Activated T-cell treated with anti-CD3 and anti-CD28 coated beads for 24 hours (primary cell): ENCODE results near the gene NDUFB4.
"Not testable (repeated sequence)": the region's sequence is repeated elsewhere in the genome, so short reads cannot be mapped to it uniquely, and the experiment has no call there.

ENCODE experiments used
- DNase-seq: peaks from one replicate; pipeline ENCODE4 v3.0.0-alpha.2; 2020; ENCODE audit warnings: low read depth

Gene NDUFB4

DNA sequence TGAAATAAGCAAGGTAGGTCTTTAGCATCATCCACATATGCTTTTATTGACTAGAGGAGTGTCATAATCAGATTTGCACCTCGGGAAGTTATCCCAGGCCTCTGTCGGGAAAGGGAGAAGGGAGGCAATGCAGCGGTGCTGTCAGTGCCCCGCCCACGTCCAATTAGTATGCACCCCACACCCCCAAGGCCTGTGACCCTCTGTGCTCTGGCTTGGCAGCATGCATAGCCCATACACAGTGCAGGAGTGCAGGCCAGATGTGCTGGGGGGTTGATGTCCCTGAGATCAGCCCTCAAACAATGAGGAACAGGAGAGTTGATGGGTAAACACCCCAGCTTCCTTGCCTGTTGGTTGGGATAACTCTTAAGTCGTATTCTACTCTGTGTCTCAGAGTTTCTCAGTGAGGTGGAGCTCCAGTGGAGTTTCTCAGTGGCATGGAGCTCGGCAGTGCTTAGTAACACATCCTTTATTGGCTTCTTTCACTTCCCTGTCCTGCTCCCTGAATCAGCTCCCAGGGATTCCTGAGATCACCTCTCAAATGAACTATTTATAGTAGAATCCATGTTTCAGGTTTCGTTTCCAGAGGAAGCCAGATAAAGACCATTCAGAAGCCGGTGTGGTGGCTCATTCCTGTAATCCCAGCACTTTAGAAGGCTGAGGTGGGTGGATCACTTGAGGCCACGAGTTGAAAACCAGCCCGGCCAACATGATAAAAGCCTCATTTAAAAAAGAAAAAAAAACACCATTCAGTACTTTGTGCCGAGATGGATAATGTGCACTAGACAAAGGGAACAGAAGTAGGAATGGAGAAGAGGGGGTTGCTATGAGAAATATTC is 26.7 kb upstream of the NDUFB4 start:
- DNase-seq, result no peak

DNA sequence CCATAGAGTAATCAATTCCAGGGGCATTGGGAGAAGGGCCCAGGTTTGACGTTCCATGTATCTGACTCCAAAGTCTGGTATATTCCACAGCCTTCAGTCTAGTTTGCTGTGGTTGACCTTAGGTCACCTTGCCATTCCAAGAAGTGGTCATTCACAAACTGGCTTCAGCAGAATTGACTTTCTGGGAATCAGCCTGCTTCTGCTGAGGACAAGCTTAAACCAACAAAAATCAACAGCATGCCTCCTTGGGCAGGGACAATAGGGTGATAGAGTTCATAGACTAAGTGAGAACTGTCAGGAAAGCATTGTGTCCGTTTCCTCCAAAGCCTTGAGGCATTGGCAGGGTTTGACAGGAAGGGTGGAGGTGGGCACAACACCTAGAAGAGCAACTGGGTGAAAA is 24.1 kb upstream of the NDUFB4 start:
- no peak for DNase-seq

DNA sequence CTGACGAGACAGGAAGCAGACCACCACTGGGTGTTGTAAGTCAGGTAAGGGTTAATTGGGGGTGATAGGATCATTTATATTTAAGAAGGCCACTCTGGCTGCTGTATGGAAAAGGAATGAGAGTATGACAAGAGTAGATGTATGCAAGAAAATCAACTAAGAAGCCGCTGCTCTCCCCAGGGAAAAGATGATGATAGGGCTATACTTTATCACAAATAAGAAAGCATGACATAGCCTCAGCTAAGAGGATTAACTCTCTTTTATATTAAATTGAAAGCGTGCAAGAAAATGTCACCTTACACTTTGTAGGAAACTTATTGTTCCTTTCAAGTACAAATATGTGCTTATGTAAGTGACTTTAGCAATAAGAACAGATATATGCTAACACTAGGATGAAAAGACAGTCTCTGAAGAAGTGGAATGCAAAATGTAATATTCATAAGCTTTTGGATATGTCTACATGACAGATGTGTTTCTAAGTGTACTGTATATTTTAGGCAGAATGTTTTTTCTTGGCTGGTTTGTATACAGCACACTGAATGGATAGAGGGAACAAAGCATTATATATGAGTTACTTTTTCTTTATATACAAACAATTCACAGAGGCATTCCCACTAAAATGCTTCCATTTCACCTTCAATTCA is 8.7 kb upstream of the NDUFB4 start:
- DNase-seq, result no peak

DNA sequence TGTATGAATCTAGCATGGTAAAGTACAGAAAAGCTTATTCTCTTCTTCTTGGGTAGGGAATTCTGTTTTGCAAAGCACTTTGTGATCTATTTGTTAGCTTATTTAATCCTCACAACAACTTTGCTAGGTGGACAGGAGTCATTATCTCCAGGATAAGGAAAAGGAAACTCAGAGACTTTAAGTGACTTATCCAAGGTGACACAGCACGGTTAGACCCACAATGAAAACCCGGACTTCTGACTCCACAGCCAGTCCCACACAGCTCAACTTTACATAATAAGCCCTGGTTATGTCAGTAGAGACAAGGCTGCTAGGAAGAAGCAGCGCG is 384 bp upstream of the NDUFB4 start:
- no peak for DNase-seq

DNA sequence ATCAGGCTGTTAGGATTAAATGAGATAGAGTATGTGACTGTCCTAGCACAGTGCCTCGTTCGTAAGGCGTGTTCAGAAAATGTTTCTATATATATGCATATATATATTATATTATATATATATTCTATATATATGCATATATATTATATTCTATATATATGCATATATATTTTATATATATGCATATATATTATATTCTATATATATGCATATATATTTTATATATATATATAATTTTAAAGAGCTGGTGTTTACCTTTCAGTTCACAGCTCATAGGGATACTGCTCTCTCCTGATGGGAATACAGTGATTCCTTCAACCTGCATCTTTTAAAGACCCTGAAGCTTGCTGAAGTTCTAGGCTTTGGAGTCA is 702 bp downstream of the NDUFB4 start:
- no peak for DNase-seq

DNA sequence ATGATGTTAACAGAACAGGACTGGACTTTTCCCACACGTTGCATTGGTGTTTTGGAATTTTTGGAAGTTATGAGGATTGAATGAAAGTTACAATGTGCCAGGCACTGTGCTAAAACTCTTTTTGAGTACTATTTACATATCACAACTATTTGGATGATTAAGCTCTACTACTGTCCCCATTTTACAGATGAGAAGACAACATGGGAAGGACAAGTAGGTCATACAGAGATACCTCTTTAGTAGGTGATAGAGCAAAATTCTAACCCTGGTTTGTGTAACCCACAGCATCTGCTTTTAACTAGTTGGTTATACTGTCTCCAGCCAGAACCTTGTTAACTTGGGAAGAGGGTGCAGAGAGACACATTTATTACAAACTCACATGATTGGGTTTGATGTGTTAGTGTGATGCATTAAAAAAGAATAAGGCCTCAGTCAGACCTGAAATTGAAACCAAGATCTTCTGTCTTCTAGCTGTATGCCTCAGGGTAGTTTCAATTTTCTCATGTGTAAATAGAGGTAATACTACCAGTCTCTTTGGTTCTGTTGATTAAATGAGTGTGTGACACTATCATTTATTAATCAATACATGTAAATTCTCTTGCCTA is 1.4 kb downstream of the NDUFB4 start:
- no peak for DNase-seq

DNA sequence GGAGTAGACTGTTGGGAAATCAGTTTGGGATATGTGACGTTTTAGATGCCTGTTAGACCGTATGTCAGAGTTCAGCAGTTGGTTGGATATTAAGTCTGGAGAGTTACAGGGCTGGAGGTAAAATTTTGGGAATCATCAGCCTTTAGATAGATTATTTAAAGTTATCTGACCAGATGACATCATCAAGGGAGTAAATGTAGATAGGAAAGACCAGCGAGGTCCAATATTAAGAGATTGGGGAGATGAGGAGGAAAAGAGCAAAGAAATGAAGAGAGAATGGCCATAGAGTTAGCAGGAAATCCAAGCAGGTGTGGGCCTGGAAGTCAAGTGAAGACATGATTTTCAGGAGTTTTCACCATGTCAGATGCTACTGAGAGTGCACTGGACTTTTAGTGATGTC is 3.1 kb downstream of the NDUFB4 start:
- no peak for DNase-seq

DNA sequence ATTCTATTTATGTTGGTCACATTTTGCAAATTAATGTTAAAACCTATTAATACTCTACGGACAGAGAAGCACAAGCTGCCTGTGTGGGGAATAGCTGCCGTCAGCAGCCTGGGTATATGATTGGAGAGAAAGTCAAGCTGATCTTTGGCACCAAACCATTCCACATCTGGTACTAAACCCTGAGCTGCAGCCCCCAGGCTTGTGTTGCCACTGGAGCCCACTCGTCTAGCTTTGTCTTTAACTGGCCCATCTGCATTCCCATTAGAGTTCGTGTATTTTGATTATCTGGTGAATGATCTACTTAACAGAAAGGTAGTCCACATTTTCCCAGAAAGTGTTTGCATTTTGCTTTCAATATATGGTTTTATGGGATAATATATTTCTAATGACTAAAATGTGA is 5.4 kb downstream of the NDUFB4 start:
- DNase-seq, result no peak

DNA sequence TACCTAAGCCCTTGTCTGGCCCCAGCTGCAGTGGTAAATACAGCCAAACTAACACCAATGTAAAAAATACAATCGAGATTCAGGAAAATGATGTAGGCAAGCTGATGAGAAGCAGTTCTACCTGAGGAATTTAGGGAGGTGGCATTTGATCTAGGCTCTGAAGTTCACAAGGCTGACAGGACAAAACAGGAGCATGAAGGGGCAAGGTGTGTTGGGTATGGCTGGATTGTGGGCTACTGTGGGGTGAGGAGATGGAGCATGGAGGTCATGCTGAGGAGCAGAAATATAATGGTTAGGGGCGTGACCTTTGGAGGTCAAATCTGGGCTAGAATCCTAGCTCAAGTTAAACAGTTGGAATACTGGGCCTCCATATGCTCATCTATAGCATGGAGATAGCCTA is 6.5 kb downstream of the NDUFB4 start:
- no peak for DNase-seq

DNA sequence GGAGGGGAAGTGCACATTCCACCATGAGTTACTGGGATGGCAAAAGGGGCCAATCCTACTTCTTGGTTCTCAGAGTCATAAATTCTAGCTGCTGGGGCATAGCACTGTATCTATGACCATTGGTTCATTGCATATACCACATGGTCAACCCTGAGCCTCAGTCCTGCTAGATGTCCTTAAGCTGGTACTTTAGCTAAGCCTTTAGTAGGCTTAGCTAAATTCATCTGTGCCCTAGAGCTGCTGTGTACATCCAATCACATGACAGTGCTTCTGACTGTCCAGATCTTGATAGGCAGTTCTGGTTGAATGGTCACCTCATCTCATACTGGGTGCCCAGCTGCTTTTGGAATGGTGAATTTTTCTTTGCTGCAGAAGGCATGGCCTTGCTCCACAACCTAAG is 8.2 kb downstream of the NDUFB4 start:
- no peak for DNase-seq

DNA sequence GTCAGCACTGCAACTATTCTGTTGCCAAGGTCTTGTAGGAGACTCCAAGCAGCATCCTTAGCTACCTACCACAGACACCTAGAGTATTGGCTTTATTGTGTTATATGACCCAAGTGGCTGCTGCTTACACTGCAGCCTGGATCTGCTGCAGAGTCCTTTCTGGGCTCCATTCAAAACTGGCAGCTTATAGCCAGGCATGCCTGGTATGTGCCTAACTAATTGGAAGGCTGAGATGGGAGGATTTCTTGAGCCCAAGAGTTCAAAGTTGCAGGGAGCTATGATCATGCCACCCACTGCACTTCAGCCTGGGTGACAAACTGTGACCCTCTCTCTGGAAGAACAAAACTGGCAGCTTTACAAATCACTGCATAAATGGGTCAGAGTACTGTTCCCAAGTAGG is 8.6 kb downstream of the NDUFB4 start:
- no peak for DNase-seq

DNA sequence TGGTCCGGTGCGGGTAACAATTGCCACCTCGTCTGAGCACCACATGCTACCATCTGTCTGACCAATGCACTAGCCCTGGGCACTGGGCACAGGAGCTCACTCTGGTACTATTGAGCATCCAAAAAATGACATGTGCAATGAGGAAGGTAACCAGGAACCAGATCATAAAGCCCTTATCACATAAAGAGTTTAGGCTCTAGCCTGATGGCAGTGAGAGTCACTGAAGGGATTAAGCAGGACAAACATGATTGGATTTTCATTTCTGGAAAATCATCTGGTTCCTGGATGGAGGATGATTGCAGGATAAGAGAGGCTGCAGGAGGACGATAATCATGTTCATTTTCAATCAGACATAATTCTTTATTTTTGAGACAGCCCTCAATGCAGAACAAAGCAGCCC is 12.4 kb downstream of the NDUFB4 start:
- DNase-seq, result no peak

DNA sequence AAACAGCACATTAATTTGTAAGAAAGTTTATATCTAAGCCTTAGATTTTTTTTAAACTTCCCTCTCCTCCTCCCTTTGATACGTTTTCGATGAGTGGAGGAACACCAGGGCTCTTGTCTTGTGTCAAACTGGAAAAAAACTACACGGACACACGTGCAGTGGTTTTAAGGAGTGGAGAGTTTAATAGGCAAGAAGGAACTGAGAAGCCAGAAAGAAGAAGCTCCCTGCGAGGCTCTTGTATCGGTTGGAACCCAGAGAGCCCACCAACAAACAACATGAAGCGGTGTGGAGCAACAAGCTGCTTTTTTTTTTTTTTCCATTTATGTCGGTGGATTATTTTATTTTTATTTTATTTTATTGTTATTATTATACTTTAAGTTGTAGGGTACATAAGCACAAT is 18.6 kb downstream of the NDUFB4 start:
- no peak for DNase-seq

DNA sequence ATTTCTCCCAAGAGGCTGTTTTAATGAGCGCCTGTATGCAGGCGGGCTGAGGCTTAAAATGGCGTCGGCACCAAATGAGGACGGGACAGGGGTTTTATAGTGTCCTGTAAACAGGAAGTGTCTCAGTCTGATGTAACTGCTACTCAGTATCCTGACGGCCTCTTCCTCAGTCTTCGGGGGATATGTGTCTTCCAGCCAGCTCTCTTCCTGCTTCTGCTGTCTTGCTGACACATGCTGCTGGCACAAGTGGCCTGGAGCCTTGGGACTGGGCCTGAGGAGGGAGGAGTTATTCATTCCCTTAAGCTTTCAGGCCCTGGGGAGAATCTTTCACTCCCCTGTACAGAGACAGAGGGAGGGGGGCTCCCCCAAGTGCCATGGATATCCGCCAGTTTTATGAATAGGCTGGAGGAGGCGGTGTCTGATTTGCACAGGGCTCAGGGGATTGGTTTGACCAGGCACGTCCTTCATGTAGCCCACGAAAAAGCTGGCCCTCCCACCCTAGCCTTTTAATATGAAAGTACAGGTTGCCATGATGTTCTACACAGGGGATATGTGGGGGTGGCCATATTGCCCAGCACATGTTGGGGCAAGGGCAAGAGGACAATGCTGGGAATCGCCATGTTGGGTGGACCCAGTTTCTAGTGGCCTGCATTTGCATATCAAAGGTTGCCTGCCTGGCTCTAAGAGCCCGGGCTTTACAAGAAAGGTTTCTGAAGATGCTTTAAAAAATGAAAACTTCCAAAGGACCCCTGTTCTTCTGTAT is 19.9 kb downstream of the NDUFB4 start:
- DNase-seq, result no peak

DNA sequence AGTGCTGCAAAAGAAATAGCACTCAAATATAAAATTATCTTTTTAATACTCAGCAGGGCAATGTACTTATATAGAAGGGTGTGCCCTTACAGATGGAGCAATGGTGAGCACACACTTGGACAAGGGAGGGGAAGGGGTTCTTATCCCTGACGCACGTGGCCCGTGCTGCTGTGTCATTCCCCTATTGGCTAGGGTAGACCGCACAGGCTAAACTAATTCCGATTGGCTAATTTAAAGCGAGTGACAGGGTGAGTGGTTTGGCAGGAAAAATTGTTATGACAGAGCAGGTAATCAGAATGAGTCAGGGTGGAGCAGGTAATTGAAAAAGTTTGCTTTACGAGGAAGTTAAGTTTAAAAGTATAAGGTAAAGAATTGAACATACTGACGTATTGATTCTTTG is 20.6 kb downstream of the NDUFB4 start:
- DNase-seq, result not testable (repeated sequence)

DNA sequence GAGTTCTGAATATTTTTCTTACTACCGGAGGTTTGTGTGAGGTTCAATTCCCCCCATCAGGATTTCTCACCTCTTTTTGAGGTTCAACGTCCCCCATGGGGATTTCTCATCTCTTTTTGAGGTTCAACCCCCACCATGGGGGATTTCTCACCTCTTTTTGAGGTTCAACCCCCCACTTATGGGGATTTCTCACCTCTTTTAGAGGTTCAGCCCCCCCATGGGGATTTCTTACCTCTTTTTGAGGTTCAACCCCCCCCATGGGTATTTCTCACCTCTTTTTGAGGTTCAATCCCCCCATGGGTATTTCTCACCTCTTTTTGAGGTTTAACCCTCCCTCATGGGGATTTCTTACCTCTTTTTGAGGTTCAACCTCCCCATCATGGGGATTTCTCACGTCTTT is 26.3 kb downstream of the NDUFB4 start:
- DNase-seq, result no peak

DNA sequence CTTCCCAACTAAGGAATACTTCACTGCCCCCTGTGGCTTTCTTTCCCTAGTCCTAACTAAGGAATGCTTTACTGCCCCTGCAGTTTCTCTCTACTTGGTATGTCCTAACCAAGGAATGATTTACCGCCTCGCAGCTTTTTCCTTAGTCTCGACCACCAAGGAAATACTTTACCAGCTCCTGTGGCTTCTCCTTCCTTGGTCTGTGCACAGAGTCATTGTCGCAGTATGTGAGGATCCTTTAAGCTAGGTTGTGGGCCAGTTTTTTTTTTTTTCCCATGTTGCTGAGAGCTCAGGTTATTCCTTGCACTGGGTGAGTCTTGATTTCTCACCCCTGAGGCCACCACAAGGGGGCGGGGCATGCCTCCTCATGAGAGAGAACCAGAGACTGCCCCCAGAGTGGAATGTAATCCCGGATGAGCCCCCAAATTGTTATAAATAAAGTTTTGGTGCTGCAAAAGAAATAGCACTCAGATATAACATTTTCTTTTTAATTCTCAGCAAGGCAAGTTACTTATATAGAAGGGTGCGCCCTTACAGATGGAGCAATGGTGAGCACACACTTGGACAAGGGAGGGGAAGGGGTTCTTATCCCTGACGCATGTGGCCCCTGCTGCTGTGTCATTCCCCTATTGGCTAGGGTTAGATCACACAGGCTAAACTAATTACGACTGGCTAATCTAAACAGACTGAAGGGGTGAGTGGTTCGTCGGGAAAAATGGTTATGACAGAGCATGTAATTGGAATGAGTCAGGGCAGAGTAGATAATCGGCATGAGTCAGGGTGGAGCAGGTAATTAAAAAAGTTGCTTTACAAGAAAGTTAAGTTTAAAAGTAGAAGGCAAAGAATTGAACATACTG is 27.0 kb downstream of the NDUFB4 start:
- DNase-seq, result no peak

DNA sequence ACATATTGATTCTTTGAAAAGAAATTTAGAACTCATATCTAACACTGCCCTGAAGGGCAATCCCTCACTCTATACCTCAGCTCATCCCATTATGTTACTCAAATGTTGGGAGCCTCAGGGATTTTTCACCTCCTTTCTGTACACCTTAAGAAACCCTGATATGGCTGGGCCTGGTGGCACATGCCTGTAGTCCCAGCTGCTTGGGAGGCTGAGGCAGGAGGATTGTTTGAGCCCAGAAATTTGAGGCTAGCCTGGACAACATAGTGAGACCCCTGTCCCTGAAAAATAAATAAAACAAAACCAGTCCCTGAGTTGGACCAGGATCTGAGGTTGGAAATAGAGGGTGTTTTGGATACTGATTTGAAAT is 27.6 kb downstream of the NDUFB4 start:
- no peak for DNase-seq

DNA sequence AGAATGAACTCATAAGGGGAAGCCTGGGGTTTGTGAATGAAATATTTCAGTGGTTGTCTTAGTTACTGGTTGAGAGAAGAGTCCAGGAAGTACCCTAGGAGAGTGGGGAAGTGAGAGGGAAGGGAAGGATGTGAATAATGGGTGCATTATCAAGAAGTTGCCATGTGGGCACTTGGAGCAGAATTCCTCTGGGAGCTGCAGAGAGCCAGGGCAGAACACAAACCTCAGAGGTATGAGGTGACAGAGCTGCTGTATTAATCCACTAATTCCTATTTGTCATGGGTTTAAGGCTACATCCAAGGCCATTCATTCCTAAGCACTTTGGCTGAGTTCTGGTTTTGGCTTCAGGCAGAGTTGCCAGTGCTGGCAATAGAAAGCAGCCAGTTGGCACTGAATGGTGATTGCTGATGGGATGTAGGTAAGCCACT is 29.0 kb downstream of the NDUFB4 start:
- no peak for DNase-seq

DNA sequence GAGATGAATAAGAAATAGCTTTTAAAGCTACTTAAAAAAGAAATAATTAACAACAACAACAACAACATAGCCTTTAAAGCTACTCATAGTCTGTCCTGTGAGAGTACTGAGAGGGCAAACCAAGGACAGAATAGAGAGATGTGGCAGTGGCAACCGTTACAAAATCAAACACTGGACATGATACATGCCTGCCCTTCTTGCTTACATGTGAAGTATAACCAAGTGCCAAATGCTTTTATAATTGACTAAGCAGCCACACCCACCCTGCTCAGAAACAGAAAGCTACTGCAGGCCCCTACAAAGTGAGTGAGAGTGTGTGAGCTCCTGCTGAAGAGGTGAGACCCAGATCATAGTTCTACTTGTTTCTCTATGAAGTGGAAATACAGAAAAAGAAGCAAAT is 38.4 kb downstream of the NDUFB4 start:
- no peak for DNase-seq

DNA sequence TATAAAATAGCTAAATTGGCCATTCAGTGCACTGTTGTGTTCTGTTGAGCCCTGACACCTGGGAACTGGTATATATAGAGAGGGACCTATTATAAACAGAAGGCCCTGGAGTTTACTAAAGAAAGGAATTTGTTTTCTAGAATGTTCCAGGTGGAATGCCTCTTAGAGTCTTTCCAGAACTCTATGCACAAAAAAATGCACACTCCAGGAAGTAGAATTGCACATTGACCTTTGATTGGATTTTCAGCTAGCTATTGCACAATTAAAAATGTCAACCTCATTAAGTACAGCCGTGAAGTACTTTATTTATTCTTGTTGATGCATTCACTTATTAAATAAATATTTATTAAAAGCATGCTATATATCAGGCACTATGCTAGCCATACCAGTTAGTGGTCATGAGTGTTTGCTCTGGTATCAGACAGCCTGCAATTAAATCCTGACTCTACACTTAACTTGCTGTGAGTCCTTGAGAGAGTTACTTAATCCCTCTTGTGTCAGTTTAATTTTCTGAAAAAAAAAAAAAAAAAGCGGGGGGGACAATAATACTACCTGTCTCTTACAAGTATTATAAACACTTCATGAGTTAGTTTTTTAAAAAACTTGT is 40.8 kb downstream of the NDUFB4 start:
- no peak for DNase-seq
